Tongue (tissue), 2 donors: ENCODE results near the gene PRRX1. TPM values are rescaled to one million over a fixed set of nuclear protein-coding genes. Genes with fewer than 3 reads are reported as not detected.

Source experiments
- DNase-seq: peaks from one replicate; pipeline ENCODE4 v3.0.0-alpha.2; 2015
- total RNA-seq: library from RNA; depleted of rRNA; stranded (reverse); fragments of >200 nt; gene quantifications from one replicate; pipeline ENCODE4 v1.2.3, GENCODE V29; 2014

The PRRX1 gene
- total RNA-seq, 1 donor from 2014 or later, result 185 TPM

DNA sequence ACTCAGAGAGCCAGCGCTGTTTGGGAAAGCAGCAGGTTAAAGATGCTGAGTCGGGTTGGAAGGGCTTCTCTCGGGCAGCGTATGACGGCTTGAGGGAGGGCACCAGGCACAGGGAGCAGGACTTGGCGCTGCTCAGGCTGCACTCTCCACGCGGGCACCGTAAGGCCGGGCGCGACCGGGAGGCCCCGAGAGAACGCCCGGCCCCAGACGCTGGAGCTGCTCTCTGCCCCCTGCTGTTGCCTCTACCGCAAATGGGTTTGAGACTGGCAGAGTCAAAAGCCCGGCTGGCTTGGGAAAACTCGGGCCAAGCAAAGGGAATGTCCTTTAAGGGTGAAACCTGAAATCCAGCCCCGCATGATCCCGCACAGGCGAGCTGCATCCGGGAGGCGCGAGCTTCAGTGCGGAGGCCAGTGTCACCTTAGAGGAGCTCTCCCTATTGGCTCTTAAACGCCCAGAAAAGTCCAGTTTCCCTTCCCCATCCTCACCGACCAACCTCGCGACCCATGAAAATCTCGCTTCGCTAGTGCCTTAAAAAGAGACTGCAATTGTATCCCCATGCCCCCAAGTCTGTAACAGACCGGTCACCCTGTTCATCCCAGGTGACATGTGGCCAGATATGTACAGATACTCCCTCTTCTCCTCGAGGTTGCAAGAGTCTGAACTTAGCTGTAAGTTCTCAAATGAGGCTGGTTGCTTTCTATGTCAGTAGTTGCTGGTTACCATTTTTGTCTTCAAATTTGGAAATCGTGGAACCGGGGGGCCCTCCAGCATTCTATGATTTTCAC lies 1.1 kb downstream of the PRRX1 start:
- DNase-seq, result no peak

DNA sequence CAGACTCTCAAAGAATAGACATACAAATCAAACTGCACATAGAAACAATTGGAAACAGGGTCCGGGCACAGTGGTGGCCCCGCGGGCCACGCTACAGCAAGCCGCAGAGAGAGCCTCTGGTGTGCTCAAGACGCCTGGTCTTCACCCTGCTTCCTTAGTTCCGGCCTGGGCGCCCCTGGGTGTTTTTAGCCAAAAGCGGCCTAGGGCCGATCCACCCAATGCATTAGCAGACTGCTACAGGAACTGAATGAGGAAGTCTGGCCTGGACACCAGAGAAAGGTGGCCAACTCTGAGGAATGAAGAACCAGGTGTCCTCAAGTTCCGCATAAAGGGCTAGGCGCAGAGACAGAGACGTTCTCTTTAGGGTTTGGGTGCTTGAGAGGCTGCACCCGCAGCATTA lies 1.7 kb downstream of the PRRX1 start:
- DNase-seq, result no peak

DNA sequence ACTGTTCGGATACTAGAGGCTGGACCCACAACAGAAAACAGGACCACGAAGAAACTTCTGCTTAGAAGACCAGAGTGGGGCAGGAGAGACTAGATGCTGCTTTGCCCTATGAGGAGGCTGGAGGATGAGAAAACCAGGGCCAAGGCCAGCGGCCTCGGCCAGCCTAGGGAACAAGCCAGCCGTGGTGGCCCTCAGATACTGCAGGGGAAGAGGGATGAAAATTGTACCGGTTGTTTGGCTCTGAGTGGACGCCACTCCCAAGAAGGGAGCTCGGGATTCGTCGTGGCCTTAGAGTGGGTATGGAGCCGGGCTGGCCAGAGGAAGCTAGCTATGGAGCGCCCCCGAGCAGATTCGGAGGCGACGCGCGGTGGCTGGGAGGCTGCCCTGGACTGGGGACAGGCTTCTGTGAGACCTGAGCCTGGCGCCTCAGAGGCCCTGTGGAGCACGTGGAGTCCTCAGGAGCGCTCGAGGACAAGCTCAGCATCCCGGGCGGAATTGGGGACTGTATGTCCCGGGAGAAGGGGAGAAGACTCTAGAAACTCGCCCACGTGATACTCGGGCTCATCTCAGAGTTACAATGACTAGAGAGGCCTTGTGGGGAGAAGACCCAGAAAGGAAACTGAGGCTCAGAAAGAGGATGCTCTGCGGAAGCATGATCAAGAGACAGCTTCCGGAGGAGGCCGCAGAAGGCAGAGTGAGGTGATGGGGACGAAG lies 2.8 kb downstream of the PRRX1 start:
- no peak for DNase-seq

DNA sequence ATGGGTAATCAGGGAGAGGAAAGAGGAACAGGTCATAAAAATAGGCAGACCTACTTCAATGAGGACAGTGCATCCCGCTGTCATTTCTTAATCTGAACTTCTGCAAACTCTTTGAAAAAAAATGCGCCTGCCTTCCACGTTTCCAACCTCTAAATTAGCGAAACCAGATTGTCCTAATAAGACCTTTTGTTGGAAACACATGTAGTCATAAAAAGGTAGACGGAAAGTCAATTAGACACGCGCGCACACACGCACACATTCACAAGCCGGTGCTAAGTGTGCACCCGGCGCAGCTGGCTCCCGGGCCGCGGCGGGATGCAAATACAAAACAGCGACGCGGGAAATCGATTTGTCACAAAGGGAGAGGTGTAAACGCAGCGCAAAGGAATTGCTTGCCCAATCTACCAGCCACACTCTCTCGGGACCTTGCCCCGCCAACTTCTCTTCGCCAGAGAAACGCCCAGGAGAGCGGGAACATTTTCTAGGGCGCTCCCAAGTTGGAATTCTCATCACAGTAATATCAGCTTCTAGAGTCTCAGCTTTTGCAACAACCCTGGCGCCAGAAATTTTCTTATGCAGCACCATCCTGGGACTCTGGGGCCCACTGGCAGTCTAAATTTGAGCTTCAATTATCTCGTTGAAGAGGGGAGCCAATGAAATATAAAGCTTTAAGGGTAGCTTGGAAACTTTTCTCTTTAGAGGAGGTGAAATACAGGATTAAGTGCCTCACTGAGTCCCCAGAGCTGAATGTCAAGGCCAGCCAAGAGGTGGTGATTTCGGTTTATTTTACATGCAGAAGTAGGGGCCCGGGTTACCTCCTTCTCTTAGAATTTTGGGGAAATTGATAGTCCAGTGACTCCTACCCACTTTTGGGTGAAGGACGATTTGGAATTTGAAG lies 4.5 kb downstream of the PRRX1 start:
- no peak for DNase-seq

DNA sequence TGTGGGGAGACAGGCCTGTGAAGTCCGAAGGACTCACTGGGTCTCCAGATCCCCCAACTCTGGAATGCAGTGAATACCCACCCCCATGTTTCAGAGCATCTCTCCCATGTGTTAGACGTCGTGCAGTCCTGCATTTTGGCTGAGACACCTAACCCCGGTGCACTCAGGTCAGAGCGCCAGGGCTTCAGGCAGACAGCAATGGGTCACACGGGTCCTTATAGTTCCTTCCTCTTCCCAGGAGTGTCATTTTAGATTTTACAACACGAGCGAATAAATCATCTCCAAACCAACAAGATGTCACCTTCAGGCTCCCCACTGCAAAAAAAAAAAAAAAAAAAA lies 5.1 kb downstream of the PRRX1 start:
- DNase-seq, result no peak

DNA sequence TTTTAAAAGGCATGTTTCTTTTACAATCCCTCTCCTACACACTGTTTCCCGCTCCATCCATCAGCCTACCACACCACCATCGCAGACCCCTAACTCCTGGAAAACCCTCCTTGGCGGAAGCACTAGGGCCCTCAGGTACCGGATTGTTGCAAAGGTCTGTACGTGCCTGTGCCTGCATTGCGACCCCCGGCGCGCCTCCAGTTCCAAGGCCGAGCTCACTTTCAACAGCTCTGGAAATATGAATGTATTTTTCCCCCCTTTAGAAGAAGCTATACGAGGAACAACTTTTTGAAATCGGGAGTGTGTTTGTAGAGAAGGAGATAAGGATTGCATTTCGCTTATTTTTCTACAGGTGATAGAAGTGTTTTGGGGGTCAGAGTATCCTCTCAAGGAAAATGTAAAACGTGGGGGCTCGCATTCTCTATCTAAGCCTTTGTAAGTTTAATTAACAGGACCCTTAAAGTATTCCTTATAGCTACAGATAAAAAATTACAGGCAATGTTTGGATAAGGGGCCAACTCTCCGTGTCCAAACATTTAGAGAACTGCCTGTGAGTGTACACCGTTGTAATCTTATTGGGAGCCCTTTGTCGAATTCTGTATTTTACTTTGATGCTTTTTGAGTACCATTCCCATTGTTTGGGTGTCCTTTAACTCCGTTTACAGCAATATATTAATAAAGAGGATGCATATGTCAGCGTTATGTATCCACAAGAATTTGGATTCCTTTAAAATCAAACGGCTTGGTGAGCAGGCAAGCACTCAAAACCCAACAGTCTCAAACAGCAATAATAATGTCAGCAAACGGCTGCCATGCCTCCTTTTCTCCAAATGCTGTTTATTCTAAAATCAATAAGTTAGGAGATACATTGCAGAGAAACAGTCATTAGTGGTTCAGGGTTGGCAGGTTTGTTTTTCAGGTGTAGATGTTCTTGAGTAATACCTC lies 5.9 kb downstream of the PRRX1 start:
- no peak for DNase-seq

DNA sequence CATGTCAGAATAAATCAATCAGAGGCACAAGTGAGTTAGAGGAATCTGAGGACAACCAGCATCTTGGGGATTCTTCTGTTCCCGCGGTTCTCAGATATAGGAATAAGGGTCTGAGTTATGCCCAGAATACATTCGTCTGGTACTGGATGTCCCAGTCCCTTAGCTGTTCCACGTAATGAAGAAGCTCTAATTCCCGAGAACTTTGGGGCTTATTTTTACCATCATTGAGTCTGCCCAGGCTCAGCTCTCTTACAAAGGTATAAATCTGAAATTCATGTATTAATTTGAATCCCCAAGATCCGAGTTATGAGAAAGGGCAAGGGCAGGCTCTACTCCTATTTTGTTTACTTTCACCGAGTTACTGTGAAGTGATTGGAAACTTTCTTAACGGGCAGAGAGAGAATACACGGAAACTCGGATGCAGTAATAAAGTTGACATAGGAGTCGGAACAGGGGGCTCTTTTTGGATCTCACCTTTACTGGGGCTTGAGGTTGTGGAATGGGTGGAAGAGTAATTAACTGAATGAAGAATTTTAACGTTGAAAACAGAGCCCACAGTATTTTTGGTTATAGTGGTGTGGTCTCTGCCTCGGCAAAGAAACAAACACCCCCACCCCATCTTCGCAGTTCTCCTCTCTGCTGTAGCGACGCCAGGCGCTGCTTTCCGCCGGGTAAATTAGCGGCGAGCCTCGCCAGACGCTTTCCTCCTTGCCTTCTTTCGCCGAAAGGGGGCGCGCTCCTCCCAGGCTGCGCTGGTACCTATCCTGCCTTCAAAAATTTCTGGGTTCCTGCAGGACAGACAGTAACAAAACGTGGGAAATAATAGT lies 7.1 kb downstream of the PRRX1 start:
- DNase-seq, result peak; percentile 74

DNA sequence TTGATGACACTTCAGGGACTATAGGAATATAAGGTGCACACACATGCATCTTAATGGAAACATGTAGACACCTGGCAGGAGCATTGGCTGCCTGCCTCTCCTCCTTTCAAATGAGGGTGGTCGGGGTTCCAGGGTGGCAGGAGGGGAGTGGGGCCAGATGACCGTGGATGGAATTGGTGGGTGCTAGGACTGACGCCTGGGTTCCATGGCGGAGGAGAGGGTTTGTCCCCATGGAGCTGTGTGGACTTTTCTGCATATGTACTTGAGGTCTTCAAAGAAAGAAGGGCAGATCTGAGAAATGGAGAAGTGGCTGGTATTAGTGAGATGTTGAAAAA lies 7.7 kb downstream of the PRRX1 start:
- DNase-seq, result no peak

DNA sequence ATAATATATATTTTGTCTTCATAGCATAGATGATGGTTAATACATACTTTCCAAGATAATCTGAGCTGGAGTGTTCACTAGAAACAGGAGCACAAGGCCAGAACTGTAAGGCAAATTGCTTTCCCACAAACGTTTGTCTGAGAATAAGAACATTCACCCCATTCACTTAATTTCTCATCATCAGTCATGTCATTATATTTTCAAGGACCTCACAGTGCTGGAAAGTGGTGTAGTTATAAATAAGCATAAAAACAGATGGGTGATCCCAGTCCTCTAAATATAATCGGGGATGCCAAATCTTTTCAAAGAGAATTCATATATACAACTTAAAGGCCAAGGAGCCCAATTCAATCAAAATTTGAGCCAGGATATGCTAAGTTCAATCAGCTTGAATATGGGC lies 8.4 kb downstream of the PRRX1 start:
- no peak for DNase-seq

DNA sequence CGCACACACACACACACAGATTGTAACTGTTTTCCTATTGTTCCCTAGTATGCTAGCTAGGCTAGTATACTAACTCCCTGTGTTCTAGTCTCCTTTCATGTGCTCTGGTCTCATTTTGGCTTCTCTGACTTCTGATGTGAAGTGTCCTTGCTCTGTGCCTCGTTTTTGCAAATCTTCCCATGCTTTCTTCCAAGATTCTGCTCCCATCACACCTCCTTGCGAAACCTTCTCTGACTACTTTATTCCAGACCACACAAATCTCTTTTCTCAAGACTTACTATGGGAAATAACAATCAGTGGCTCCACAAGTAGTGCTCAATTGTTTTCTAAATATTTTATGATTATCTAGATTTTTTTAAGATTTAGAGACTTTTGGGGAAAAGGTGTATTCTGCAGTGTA lies 10.3 kb downstream of the PRRX1 start:
- no peak for DNase-seq

DNA sequence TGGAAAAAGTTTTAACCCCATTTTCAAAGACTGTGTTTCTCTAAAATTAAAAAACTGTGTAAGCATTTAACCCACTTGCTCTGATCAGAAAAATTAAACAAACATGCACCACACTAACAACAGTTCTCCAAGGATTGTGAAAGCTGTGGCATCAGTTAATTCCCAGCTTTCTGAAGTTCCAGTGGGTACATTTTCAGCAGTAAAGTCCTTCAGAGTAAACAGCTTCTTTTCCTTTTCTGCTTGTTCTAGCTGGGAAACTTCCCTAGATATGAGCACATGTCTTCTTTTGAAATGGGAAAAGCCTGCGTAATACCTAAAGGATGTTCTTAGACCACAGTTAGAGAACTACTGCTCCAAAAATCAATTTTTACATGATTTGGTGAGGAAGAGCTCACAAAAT lies 11.1 kb downstream of the PRRX1 start:
- no peak for DNase-seq

DNA sequence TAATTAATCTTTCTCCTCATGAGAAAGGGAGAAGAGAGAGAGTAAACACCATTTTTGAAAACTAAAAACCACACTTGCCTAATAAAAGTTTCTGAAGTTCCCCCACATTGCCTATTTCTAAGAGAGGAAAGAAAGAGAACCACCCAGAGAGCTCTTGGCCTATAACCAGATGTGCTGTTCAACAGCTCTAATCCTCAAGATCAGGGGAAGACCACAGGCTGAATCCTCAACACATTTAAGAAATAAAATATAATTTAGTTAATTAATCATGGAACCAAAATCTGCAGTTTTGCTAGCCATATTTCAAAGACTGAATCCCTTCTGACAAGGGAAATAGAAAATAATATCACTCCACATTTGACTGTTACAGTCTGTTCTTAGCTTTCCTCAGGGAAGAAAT lies 11.9 kb downstream of the PRRX1 start:
- DNase-seq, result no peak

DNA sequence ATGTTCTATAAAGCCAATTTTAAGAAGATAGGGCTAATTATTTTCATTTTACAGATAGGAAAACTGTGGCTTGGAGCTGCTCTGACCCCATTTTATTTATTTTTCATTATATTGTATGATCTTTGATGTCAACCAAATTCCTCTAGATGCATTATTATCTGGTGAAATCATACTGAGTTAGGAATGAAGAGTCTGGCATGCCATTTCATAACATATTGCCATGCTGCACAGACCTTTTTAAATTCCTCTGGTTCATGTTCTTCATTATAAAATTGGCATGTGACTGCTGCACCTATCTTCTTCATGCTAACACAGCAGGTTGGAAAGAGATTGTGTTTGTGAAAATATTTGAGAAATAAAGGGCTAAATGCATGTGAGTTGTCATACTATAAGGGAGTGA lies 12.7 kb downstream of the PRRX1 start:
- no peak for DNase-seq

DNA sequence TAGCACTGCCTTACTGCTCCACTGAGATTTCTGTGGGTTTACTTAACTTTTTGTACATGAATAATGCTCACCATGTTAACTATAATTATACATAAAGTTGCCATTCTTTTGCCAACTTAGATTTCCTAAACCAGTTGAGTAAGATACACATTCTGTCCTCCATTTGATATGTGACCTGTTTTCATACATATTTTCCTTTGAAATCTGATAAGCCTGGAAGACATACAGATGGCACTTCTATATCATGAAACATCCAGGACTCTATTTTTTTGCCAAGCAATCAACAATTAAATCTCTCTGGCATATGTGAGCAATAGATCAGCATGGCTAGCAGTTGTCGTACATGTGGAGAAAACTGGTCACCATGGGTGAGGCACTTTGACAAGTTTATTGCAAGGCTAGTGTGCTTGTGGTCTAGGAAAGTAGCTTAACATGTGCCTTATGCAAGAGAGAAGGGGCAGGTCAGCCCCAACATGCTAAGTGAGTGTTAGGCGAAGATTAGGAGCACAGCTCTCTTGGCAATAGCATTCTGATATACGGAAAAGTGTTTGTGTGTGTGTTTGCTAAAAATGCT lies 14.2 kb downstream of the PRRX1 start:
- no peak for DNase-seq

DNA sequence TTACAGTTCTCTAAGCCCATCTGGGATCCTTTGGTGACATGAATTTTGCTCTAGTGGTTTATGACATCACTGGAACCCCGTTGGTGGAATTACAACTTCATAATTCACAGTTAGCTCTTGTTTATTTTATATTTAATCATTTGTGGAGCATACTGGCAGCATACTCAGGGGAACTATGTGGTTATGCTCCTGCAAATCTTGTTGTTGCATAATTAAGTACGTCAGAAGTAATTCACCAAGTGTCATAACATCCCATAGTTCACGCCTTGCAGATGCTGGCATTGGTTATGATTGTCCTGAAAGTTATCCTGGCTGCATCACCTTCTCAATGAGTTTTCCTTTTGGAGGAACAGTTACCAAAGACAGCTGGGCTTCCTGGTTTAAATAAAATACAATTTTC lies 16.5 kb downstream of the PRRX1 start:
- DNase-seq, result no peak

DNA sequence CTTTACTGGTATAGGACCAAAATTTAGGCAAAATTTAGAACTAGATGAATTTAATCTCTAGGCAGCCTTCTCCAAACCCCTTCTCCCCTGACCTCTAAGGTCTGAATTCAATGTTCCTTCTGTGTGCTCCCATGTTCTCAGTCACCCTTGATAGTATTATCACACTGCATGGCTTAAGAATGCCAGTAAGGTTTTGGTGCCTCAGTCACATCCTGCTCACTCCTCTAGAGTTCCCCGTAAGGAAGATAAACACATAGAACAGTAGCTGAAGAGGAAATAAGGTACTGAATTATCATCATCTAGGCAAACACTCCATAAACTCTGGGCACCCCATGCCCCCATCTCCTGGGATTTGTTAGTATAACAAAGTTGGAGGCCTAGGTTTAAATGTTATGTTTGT lies 18.2 kb downstream of the PRRX1 start:
- DNase-seq, result no peak

DNA sequence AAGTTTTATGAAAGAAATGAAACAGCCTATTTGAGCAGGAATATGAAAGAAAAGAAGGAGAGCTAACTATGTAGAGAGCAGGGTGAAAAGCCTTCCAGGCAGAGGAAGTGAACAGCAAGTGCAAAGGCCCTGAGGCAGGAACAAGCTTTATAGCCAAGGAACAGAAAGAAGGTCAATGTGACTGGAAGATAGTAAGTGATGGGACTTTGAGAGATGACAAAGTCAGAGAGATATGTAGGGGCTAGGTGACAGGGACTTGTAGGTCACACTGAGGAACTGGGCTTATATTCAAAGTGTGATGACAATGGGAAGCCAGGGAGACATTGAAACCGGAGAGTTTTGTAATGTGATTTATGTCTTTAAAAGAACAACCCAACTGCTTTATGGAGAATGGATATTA lies 18.9 kb downstream of the PRRX1 start:
- DNase-seq, result no peak

DNA sequence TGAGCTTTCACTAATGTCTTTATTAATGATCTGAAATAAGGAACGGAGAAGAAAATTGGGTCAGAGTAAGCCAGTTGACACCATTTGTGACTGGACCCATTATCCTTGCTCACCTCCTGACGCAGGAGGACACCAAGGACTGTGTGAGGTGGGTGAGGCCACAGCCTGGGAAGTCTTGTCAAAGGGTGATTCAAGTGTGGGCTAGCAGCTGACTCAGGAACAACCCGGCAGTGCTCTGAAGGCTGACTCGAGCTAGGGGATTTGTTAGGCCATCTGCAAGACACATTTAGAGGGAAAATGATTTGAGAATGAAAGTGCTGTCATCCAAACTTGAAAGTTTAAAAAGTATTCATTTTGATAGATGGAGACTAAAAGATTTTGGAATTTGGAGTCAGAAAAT lies 21.2 kb downstream of the PRRX1 start:
- DNase-seq, result no peak

DNA sequence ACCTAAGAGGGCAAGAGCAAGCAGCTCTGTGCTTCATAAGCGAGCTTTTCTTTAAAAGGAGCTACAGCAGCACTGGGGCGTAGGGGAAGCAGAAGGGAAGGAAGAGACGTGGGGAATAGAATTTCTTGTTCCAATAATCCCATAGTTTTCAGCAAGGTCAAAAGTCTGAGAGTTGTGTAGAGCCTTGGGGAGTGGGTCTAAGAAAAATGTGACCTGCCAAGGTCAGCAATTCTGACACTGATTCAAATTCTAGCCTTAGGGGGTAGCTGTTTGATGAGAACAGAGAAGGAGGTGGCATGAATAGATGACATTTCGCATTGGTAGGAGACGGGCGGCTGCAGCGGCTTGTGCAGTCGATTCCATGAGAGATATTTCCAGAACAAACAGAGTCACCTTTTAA lies 22.4 kb downstream of the PRRX1 start:
- no peak for DNase-seq

DNA sequence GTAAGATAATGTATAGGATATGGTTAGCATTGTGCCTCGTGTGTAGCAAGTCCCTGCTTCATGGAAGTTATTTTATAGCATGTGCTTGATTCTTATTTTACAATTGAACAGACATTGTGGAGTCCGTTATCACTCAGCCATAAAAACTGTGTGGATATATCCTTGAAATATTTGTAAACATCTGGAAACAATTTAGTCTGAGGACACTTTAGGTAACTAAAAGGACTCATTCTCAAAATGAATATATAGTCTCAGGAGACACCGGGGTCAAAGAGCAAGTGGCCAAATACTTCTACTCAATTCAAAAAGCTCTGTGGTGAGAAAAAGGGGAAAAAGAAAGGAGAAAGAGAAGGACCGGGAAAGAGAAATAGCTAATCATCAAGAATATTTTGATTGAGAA lies 23.7 kb downstream of the PRRX1 start:
- no peak for DNase-seq

DNA sequence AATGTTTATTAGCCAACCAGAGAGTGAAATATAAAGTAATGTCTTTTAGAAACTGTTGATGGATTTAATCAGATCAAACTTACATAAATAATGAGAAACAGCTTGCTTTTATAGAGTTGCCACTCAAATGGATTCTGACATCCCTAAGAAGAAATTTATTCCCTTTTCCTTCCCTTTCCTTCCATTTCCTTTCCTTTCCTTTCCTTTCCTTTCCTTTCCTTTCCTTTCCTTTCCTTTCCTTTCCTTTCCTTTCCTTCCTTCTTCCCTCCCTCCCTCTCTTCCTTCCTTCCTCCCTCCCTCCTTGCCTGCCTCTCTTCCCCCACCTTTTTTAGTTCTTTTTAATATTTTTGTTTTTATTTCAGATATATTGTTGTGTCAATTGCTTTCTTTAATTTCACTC lies 27.3 kb downstream of the PRRX1 start:
- no peak for DNase-seq
